T-cell (primary cell): ENCODE measurements around the gene PCDHB4. TPM values are rescaled to one million over a fixed set of nuclear protein-coding genes. Genes with fewer than 3 reads are reported as not detected.
"Not testable (repeated sequence)": the region's sequence is repeated elsewhere in the genome, so short reads cannot be mapped to it uniquely, and the experiment has no call there.

Experiments used
- ATAC-seq, 4 experiments: fragments of 200-7000 bp in 3 of 4; fragments of 150-1000 bp in 1 of 4; cut with Tn5 transposase; replicated peaks in 1 of 4; 1 replicate in 3 of 4; 2 replicates in 1 of 4; pipeline ENCODE4 v1.10.0; 2021; ENCODE audit warnings: moderate library complexity in 3 of 4, mild to moderate bottlenecking in 2 of 4, moderate number of reproducible peaks in 1 of 4
- CTCF ChIA-PET, 2 donors: fragments of 300-600 bp; sonication (Branson Sonifier 250); formaldehyde crosslinking; loops; one replicate each; lab custom pipeline; 2022; ENCODE audit warnings: antibody characterized with exemption in 2 of 2; lab: Charles Lee
- POLR2A ChIA-PET, 2 donors: fragments of 300-600 bp; sonication (Branson Sonifier 250); formaldehyde crosslinking; loops; one replicate each; lab custom pipeline; 2022; ENCODE audit warnings: antibody characterized with exemption in 2 of 2; lab: Charles Lee
- DNase-seq, 35 experiments: peaks; one replicate each; pipeline versions ENCODE4 v3.0.0 to v3.0.0-alpha.2; 2013 to 2023
- H3K27ac ChIP-seq: one replicate; pipeline ENCODE4 v1.5.1; 2013; ENCODE audit warnings: low read length
- H3K27me3 ChIP-seq, 2 experiments: replicated peaks in 1 of 2; 1 replicate in 1 of 2; 2 replicates in 1 of 2; pipeline versions ENCODE4 v1.6.1 to v1.7.0; 2013; ENCODE audit warnings: low read length in 1 of 2, mixed read lengths in 1 of 2; ENCODE audit not compliant: control insufficient read depth in 2 of 2, insufficient read depth in 2 of 2; ENCODE audit errors: extremely low read depth in 1 of 2
- H3K36me3 ChIP-seq, 2 donors: 1 replicate in 1 of 2; 2 replicates in 1 of 2; pipeline versions ENCODE4 v1.6.1 to v1.7.0; 2013; ENCODE audit warnings: low read length in 1 of 2; ENCODE audit not compliant: control insufficient read depth in 2 of 2, insufficient read depth in 1 of 2; ENCODE audit errors: extremely low read depth in 1 of 2
- H3K4me1 ChIP-seq, 2 experiments: 1 replicate in 1 of 2; 2 replicates in 1 of 2; pipeline versions ENCODE4 v1.6.1 to v1.7.0; 2013; ENCODE audit warnings: low read length in 2 of 2, mixed read lengths in 1 of 2; ENCODE audit not compliant: insufficient read depth in 2 of 2, control insufficient read depth in 1 of 2; ENCODE audit errors: extremely low read depth in 1 of 2
- H3K4me3 ChIP-seq, 2 donors: 1 replicate in 1 of 2; 2 replicates in 1 of 2; pipeline versions ENCODE4 v1.5.1 to v1.7.0; 2013; ENCODE audit warnings: mild to moderate bottlenecking in 2 of 2, low read length in 1 of 2, moderate library complexity in 1 of 2; ENCODE audit not compliant: control insufficient read depth in 1 of 2; ENCODE audit errors: extremely low read depth in 1 of 2
- H3K9me3 ChIP-seq: 2 replicates; pipeline ENCODE4 v1.7.0; 2013
- H3K27ac Mint-ChIP-seq, 2 donors: one replicate each; pipeline ENCODE4 v1.8.0; 2020 to 2021; ENCODE audit warnings: mild to moderate bottlenecking in 2 of 2, mixed read lengths in 2 of 2
- H3K27me3 Mint-ChIP-seq, 2 donors: one replicate each; pipeline ENCODE4 v1.8.0; 2021 to 2022; ENCODE audit warnings: mixed read lengths in 2 of 2
- H3K36me3 Mint-ChIP-seq: one replicate; pipeline ENCODE4 v1.8.0; 2021; ENCODE audit warnings: mixed read lengths
- H3K4me1 Mint-ChIP-seq, 3 donors: one replicate each; pipeline ENCODE4 v1.8.0; 2020 to 2022; ENCODE audit warnings: mixed read lengths in 3 of 3, mild to moderate bottlenecking in 1 of 3
- H3K4me3 Mint-ChIP-seq, 3 donors: one replicate each; pipeline ENCODE4 v1.8.0; 2020 to 2022; ENCODE audit warnings: mild to moderate bottlenecking in 3 of 3, mixed read lengths in 3 of 3, moderate library complexity in 3 of 3
- H3K9me3 Mint-ChIP-seq, 3 donors: one replicate each; pipeline ENCODE4 v1.8.0; 2020 to 2022; ENCODE audit warnings: mixed read lengths in 3 of 3
- WGBS: methylation state at CpG from one replicate; pipeline ENCODE4 v1.1.5; 2013; ENCODE audit warnings: missing lambda C conversion rate; ENCODE audit not compliant: insufficient coverage; 5-methylcytosine and 5-hydroxymethylcytosine counted together
- total RNA-seq, 35 experiments: library from RNA in 6 of 35; stranded (reverse) in 6 of 35; fragments of 120-200 nt in 1 of 35; gene quantifications; one replicate each; pipeline versions ENCODE4 v1.2.1 to v1.2.4 and lab custom pipeline; 2013 to 2026

The PCDHB4 gene
- total RNA-seq, 5 donors from 2014 or later (not counting 1 experiment from before 2014, with no cell fraction given): not detected

DNA sequence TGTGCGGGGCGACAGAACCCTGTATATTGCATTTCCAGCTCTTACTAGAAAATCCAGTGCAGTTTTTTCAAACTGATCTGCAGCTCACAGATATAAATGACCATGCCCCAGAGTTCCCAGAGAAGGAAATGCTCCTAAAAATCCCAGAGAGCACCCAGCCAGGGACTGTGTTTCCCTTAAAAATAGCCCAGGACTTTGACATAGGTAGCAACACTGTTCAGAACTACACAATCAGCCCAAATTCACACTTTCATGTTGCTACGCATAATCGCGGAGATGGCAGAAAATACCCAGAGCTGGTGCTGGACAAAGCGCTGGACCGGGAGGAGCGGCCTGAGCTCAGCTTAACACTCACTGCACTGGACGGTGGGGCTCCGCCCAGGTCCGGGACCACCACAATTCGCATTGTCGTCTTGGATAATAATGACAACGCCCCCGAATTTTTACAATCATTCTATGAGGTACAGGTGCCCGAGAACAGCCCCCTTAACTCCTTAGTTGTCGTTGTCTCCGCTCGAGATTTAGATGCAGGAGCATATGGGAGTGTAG, 14.2 kb downstream of the PCDHB4 start:
- H3K9me3 Mint-ChIP-seq: peaks cover 7 to 44% (median 36%) of the 10 kb centered on the region in 3 donors
- Histone ChIP-seq H3K27ac (no peak overlapping the region), H3K4me1 (peaks cover 0 to 6% of the 10 kb centered on the region in 2 experiments), H3K9me3 (peaks cover 8% of the 10 kb centered on the region), H3K36me3 (no peaks in the 10 kb centered on the region), H3K4me3 (no peak overlapping the region), H3K27me3 (peaks cover 0 to 8% of the 10 kb centered on the region in 2 experiments)
- CTCF ChIA-PET: interaction anchor here in 1 of 2 donors (1.3 kb wide), 1 partner anchor 14 kb away, joined by 3 read pairs; the partner anchor contains the start of gene PCDHB4
- H3K4me1 Mint-ChIP-seq: peaks cover 8 to 14% (median 9%) of the 10 kb centered on the region in 3 donors
- 61% methylated on average over 14 of the region's 19 CpGs for WGBS
- ATAC-seq: no peak
- H3K27ac Mint-ChIP-seq: no peak overlapping the region
- DNase-seq: no peak
- H3K36me3 Mint-ChIP-seq: no peaks in the 10 kb centered on the region
- POLR2A ChIA-PET: no interaction called here
- peak overlapping the region in 2 of 3 donors; percentile 53 to 62 for H3K4me3 Mint-ChIP-seq
- peaks cover 21 to 25% of the 10 kb centered on the region in 2 donors for H3K27me3 Mint-ChIP-seq

GRCh38 chr5:141137346-141137745, 15.7 kb downstream of the PCDHB4 start:
- Mint-ChIP-seq H3K4me1 (peaks cover 8 to 14% (median 9%) of the 10 kb centered on the region in 3 donors), H3K27me3 (peaks cover 21 to 31% of the 10 kb centered on the region in 2 donors), H3K9me3 (peaks cover 7 to 39% (median 33%) of the 10 kb centered on the region in 3 donors)
- H3K4me1 ChIP-seq, H3K4me3 Mint-ChIP-seq, H3K36me3 ChIP-seq, H3K27ac ChIP-seq, H3K27ac Mint-ChIP-seq, POLR2A ChIA-PET, H3K4me3 ChIP-seq, H3K36me3 Mint-ChIP-seq, CTCF ChIA-PET, H3K9me3 ChIP-seq, ATAC-seq, DNase-seq: not testable (repeated sequence)
- peaks cover 0 to 11% of the 10 kb centered on the region in 2 experiments for H3K27me3 ChIP-seq
- WGBS: 47% methylated on average over 22 of the region's 34 CpGs

GRCh38 chr5:141149812-141150211, 28.2 kb downstream of the PCDHB4 start, which contains the start of gene PCDHB6:
PCDHB6 (plus strand) TSS chr5:141150057; CDS start chr5:141150258, 201 bp downstream.
- H3K4me1 Mint-ChIP-seq: peaks cover 3 to 7% (median 5%) of the 10 kb centered on the region in 3 donors
- H3K9me3 ChIP-seq: no peaks in the 10 kb centered on the region
- ChIA-PET POLR2A (interaction anchor here in 1 of 2 donors (0.8 kb wide), 1 partner anchor 414 kb away, joined by 3 read pairs; no protein-coding TSS in a partner anchor), CTCF (no interaction called here)
- no peaks in the 10 kb centered on the region for H3K4me1 ChIP-seq
- no peak within 1 kb of the TSS for H3K27ac Mint-ChIP-seq
- peaks cover 6 to 25% (median 15%) of the 10 kb centered on the region in 3 donors for H3K9me3 Mint-ChIP-seq
- H3K36me3 ChIP-seq: no peaks in the 10 kb centered on the region
- H3K27me3 ChIP-seq: peaks cover 7 to 23% of the 10 kb centered on the region in 2 experiments
- WGBS: 12% methylated on average over 9 of the region's 18 CpGs
- H3K27me3 Mint-ChIP-seq: peaks cover 39 to 49% of the 10 kb centered on the region in 2 donors
- no peak for ATAC-seq
- H3K4me3 Mint-ChIP-seq: peak within 1 kb of the TSS in 1 of 3 donors; percentile 22
- peaks cover 4% of the 10 kb centered on the region for H3K36me3 Mint-ChIP-seq
- H3K27ac ChIP-seq: no peak within 1 kb of the TSS
- H3K4me3 ChIP-seq: no peak within 1 kb of the TSS
- DNase-seq: peak in 2 of 35 experiments; percentile 2 to 8

- H3K27me3 Mint-ChIP-seq: peaks cover 35 to 49% of the 10 kb centered on the region in 2 donors
- peak overlapping the region in 1 of 3 donors; percentile 22 for H3K4me3 Mint-ChIP-seq
- no peaks in the 10 kb centered on the region for H3K4me1 ChIP-seq
- H3K27ac ChIP-seq: no peak overlapping the region
- H3K36me3 ChIP-seq: no peaks in the 10 kb centered on the region
- ChIA-PET CTCF (no interaction called here), POLR2A (interaction anchor here (0.5 to 0.8 kb wide), 2 partner anchors 55 to 414 kb away, joined by 3 read pairs; no protein-coding TSS in a partner anchor)
- no peak overlapping the region for H3K4me3 ChIP-seq
- no peak overlapping the region for H3K27ac Mint-ChIP-seq
- H3K36me3 Mint-ChIP-seq: peaks cover 4% of the 10 kb centered on the region
- peaks cover 3 to 7% (median 5%) of the 10 kb centered on the region in 3 donors for H3K4me1 Mint-ChIP-seq
- no peaks in the 10 kb centered on the region for H3K9me3 ChIP-seq
- no peak for DNase-seq
- H3K27me3 ChIP-seq: peaks cover 7 to 24% of the 10 kb centered on the region in 2 experiments
- WGBS: 59% methylated on average over 33 of the region's 33 CpGs
- peaks cover 6 to 27% (median 15%) of the 10 kb centered on the region in 3 donors for H3K9me3 Mint-ChIP-seq
- no peak for ATAC-seq
These were observed 28.8 kb downstream of the PCDHB4 start for GRCh38 chr5:141150224-141150992.

GRCh38 chr5:141150993-141151325, 29.3 kb downstream of the PCDHB4 start:
- peaks cover 6 to 30% (median 15%) of the 10 kb centered on the region in 3 donors for H3K9me3 Mint-ChIP-seq
- no peak overlapping the region for H3K4me3 Mint-ChIP-seq
- ChIA-PET CTCF (no interaction called here), POLR2A (interaction anchor here in 1 of 2 donors (0.5 kb wide), 1 partner anchor 56 kb away, joined by 3 read pairs; no protein-coding TSS in a partner anchor)
- peaks cover 3 to 7% (median 5%) of the 10 kb centered on the region in 3 donors for H3K4me1 Mint-ChIP-seq
- H3K27me3 ChIP-seq: peaks cover 7 to 24% of the 10 kb centered on the region in 2 experiments
- H3K4me3 ChIP-seq: no peak overlapping the region
- WGBS: 43% methylated on average over 9 of the region's 13 CpGs
- H3K27ac Mint-ChIP-seq: no peak overlapping the region
- ATAC-seq: no peak
- no peaks in the 10 kb centered on the region for H3K4me1 ChIP-seq
- no peaks in the 10 kb centered on the region for H3K36me3 ChIP-seq
- peaks cover 4% of the 10 kb centered on the region for H3K36me3 Mint-ChIP-seq
- H3K9me3 ChIP-seq: no peaks in the 10 kb centered on the region
- H3K27ac ChIP-seq: no peak overlapping the region
- DNase-seq: no peak
- peaks cover 36 to 54% of the 10 kb centered on the region in 2 donors for H3K27me3 Mint-ChIP-seq

GRCh38 chr5:141151632-141152031, 30.0 kb downstream of the PCDHB4 start:
- 51% methylated on average over 21 of the region's 41 CpGs for WGBS
- H3K27ac Mint-ChIP-seq: not testable (repeated sequence)

More at GRCh38 chr5:141151632-141152031, 30.0 kb downstream of the PCDHB4 start:
- POLR2A ChIA-PET, H3K4me3 ChIP-seq, ATAC-seq, H3K9me3 ChIP-seq, H3K27ac ChIP-seq, H3K36me3 ChIP-seq, CTCF ChIA-PET, H3K4me1 ChIP-seq, H3K36me3 Mint-ChIP-seq, DNase-seq, H3K4me1 Mint-ChIP-seq, H3K4me3 Mint-ChIP-seq: not testable (repeated sequence)
- Mint-ChIP-seq H3K9me3 (peaks cover 6 to 34% (median 20%) of the 10 kb centered on the region in 3 donors), H3K27me3 (peaks cover 43 to 56% of the 10 kb centered on the region in 2 donors)
- H3K27me3 ChIP-seq: peaks cover 10 to 28% of the 10 kb centered on the region in 2 experiments
